Stimulated activated CD4-positive, alpha-beta T cell treated with anti-CD3 and anti-CD28 coated beads, TNF-alpha, amount 100 ng/mL, for 48 hours (primary cell): ENCODE results near the gene CDC14A.
"Not testable (repeated sequence)": the region's sequence is repeated elsewhere in the genome, so short reads cannot be mapped to it uniquely, and the experiment has no call there.

Experiments
- DNase-seq, 3 donors: peaks; one replicate each; pipeline ENCODE4 v3.0.0-alpha.2; 2020; ENCODE audit warnings: low read depth in 3 of 3

The CDC14A gene

GRCh38 chr1:100362821-100363466, 10.6 kb downstream of the CDC14A start:
- DNase-seq: no peak

GRCh38 chr1:100363831-100364230, 11.5 kb downstream of the CDC14A start:
- no peak for DNase-seq

- no peak for DNase-seq
Observed at GRCh38 chr1:100364697-100365096, 12.4 kb downstream of the CDC14A start.

- DNase-seq: no peak
Observed at GRCh38 chr1:100366209-100366525, 13.9 kb downstream of the CDC14A start.

- DNase-seq: not testable (repeated sequence)
Observed at GRCh38 chr1:100369339-100369738, 17.0 kb downstream of the CDC14A start.

GRCh38 chr1:100373953-100374352, 21.6 kb downstream of the CDC14A start:
- not testable (repeated sequence) for DNase-seq

GRCh38 chr1:100376890-100377289, 24.6 kb downstream of the CDC14A start:
- not testable (repeated sequence) for DNase-seq

GRCh38 chr1:100377590-100378361, 25.5 kb downstream of the CDC14A start:
- no peak for DNase-seq

GRCh38 chr1:100378956-100379355, 26.6 kb downstream of the CDC14A start:
- DNase-seq: no peak

GRCh38 chr1:100380635-100381034, 28.3 kb downstream of the CDC14A start:
- DNase-seq: no peak

- DNase-seq: no peak
Observed at GRCh38 chr1:100382657-100383056, 30.4 kb downstream of the CDC14A start.

GRCh38 chr1:100383743-100384405, 31.6 kb downstream of the CDC14A start:
- no peak for DNase-seq

GRCh38 chr1:100387209-100387608, 34.9 kb downstream of the CDC14A start:
- DNase-seq: no peak

- DNase-seq: no peak
Observed at GRCh38 chr1:100387657-100388350, 35.5 kb downstream of the CDC14A start.

GRCh38 chr1:100390531-100390930, 38.2 kb downstream of the CDC14A start:
- DNase-seq: no peak

- DNase-seq: no peak
Observed at GRCh38 chr1:100391675-100392074, 39.4 kb downstream of the CDC14A start.

GRCh38 chr1:100392756-100393155, 40.5 kb downstream of the CDC14A start:
- DNase-seq: no peak

- no peak for DNase-seq
Observed at GRCh38 chr1:100394285-100394684, 42.0 kb downstream of the CDC14A start.

- DNase-seq: no peak
Observed at GRCh38 chr1:100395913-100396312, 43.6 kb downstream of the CDC14A start.

GRCh38 chr1:100396651-100397050, 44.3 kb downstream of the CDC14A start:
- DNase-seq: no peak

GRCh38 chr1:100397681-100398080, 45.4 kb downstream of the CDC14A start:
- DNase-seq: no peak

- no peak for DNase-seq
Observed at GRCh38 chr1:100398648-100399047, 46.3 kb downstream of the CDC14A start.
